Measurements from ENCODE around the gene BEND7.

GRCh38 chr10:13542533-13542932, 13.7 kb upstream of the BEND7 start:
- TF ChIP-seq POLR2A (IDR thresholded peaks at IDR 0.05; ENCODE audit: low read depth, low read length) (no peak), RCOR1 (IDR thresholded peaks at IDR 0.05; ENCODE audit: insufficient replicate concordance, low read length) (no peak), BHLHE40 (IDR thresholded peaks at IDR 0.05; ENCODE audit: low read depth, low read length) (no peak), RAD21 (IDR thresholded peaks at IDR 0.05; ENCODE audit: low read length) (no peak)
- TF ChIP-seq, protein P1, sequence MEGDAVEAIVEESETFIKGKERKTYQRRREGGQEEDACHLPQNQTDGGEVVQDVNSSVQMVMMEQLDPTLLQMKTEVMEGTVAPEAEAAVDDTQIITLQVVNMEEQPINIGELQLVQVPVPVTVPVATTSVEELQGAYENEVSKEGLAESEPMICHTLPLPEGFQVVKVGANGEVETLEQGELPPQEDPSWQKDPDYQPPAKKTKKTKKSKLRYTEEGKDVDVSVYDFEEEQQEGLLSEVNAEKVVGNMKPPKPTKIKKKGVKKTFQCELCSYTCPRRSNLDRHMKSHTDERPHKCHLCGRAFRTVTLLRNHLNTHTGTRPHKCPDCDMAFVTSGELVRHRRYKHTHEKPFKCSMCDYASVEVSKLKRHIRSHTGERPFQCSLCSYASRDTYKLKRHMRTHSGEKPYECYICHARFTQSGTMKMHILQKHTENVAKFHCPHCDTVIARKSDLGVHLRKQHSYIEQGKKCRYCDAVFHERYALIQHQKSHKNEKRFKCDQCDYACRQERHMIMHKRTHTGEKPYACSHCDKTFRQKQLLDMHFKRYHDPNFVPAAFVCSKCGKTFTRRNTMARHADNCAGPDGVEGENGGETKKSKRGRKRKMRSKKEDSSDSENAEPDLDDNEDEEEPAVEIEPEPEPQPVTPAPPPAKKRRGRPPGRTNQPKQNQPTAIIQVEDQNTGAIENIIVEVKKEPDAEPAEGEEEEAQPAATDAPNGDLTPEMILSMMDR (conservative IDR thresholded peaks at IDR 0.05; ENCODE audit: low read depth, low read length), result no peak
- TF ChIP-seq, protein P2, sequence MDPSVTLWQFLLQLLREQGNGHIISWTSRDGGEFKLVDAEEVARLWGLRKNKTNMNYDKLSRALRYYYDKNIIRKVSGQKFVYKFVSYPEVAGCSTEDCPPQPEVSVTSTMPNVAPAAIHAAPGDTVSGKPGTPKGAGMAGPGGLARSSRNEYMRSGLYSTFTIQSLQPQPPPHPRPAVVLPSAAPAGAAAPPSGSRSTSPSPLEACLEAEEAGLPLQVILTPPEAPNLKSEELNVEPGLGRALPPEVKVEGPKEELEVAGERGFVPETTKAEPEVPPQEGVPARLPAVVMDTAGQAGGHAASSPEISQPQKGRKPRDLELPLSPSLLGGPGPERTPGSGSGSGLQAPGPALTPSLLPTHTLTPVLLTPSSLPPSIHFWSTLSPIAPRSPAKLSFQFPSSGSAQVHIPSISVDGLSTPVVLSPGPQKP (IDR thresholded peaks at IDR 0.05; ENCODE audit: borderline replicate concordance, low read depth, low read length), result no peak

Data from IMR-90 (cell line).